Caco-2 (cell line): ENCODE measurements around the gene CHRM3. TPM values are rescaled to one million over a fixed set of nuclear protein-coding genes. Genes with fewer than 3 reads are reported as not detected.

Experiments
- BruUV-seq: library from RNA; stranded (reverse); fragments of 400-500 nt; replicated peaks from 2 replicates; lab custom pipeline; 2021; lab: Mats Ljungman, UMichigan
- CTCF ChIA-PET: fragments of 300-600 bp; sonication (Branson Sonifier 250); formaldehyde crosslinking; loops from one replicate; lab custom pipeline; 2022; ENCODE audit warnings: antibody characterized with exemption; lab: Charles Lee
- POLR2A ChIA-PET: fragments of 300-600 bp; sonication (Branson Sonifier 250); formaldehyde crosslinking; loops from one replicate; lab custom pipeline; 2022; ENCODE audit warnings: antibody characterized with exemption; lab: Charles Lee
- DNase-seq, 2 experiments: peaks; one replicate each; pipeline versions ENCODE4 v3.0.0 to v3.0.0-alpha.2; 2020 to 2022
- H3K27me3 ChIP-seq: replicated peaks from 2 replicates; pipeline ENCODE4 v1.6.0; 2011; ENCODE audit warnings: low read length; ENCODE audit not compliant: control insufficient read depth, insufficient read depth
- H3K36me3 ChIP-seq: 2 replicates; pipeline ENCODE4 v1.5.1; 2011; ENCODE audit warnings: low read length; ENCODE audit not compliant: control insufficient read depth, insufficient read depth
- H3K4me1 ChIP-seq: fragments of 250-450 bp; sonication (Bioruptor Pico); 2 replicates; pipeline ENCODE4 v1.5.1; 2020; ENCODE audit warnings: mild to moderate bottlenecking
- H3K4me3 ChIP-seq: 2 replicates; pipeline ENCODE4 v1.5.1; 2011; ENCODE audit warnings: low read depth, mild to moderate bottlenecking, control low read depth, low read length
- H3K9me3 ChIP-seq: fragments of 250-450 bp; sonication (Bioruptor Pico); 2 replicates; pipeline ENCODE4 v1.5.1; 2020; ENCODE audit warnings: mild to moderate bottlenecking, moderate library complexity
- H3K27ac Mint-ChIP-seq: one replicate; pipeline ENCODE4 v1.8.0; 2022; ENCODE audit warnings: mixed read lengths; ENCODE audit not compliant: unreplicated experiment
- H3K27me3 Mint-ChIP-seq: one replicate; pipeline ENCODE4 v1.8.0; 2022; ENCODE audit warnings: mixed read lengths; ENCODE audit not compliant: insufficient read depth, unreplicated experiment
- H3K36me3 Mint-ChIP-seq: one replicate; pipeline ENCODE4 v1.8.0; 2022; ENCODE audit warnings: mild to moderate bottlenecking, mixed read lengths; ENCODE audit not compliant: insufficient read depth, unreplicated experiment
- H3K4me1 Mint-ChIP-seq: one replicate; pipeline ENCODE4 v1.8.0; 2022; ENCODE audit warnings: low read depth, mixed read lengths; ENCODE audit not compliant: unreplicated experiment
- H3K4me3 Mint-ChIP-seq: one replicate; pipeline ENCODE4 v1.8.0; 2022; ENCODE audit warnings: mild to moderate bottlenecking, moderate library complexity, mixed read lengths; ENCODE audit not compliant: unreplicated experiment
- H3K9me3 Mint-ChIP-seq: one replicate; pipeline ENCODE4 v1.8.0; 2022; ENCODE audit warnings: mixed read lengths; ENCODE audit not compliant: unreplicated experiment
- CTCF ChIP-seq, 2 experiments: fragments of 200-600 bp in 1 of 2; IDR thresholded peaks; 1 replicate in 1 of 2; 2 replicates in 1 of 2; pipeline versions ENCODE4 v1.5.1 to v1.8.0; 2011 to 2022; ENCODE audit warnings: antibody characterized with exemption in 1 of 2, control low read depth in 1 of 2, inconsistent platforms in 1 of 2, low read depth in 1 of 2, low read length in 1 of 2, mild to moderate bottlenecking in 1 of 2, moderate library complexity in 1 of 2; ENCODE audit not compliant: insufficient read depth in 1 of 2, severe bottlenecking in 1 of 2, unreplicated experiment in 1 of 2
- intact Hi-C: fragments of 100-400 bp; cut with micrococcal nuclease; formaldehyde crosslinking; loops from one replicate; pipeline ENCODE4 v1.10.0; 2022; ENCODE audit not compliant: unreplicated experiment
- total RNA-seq: library from RNA; stranded (reverse); gene quantifications from 2 replicates; pipeline ENCODE4 v1.2.3, GENCODE V29; 2022

Gene CHRM3
- total RNA-seq, 1 experiment from 2014 or later: 8.6 TPM

GRCh38 chr1:239354231-239354630 is 32.1 kb upstream of the CHRM3 start:
- Mint-ChIP-seq H3K4me1 (peaks cover 17% of the 10 kb centered on the region), H3K36me3 (peaks cover 5% of the 10 kb centered on the region), H3K27ac (no peak overlapping the region), H3K27me3 (no peaks in the 10 kb centered on the region), H3K4me3 (no peak overlapping the region), H3K9me3 (no peaks in the 10 kb centered on the region)
- intact Hi-C loops: no loop called here
- H3K36me3 ChIP-seq: no peaks in the 10 kb centered on the region
- ChIA-PET POLR2A (interaction anchor here (0.5 kb wide), 1 partner anchor 209 kb away, joined by 6 read pairs; no protein-coding TSS in a partner anchor), CTCF (interaction anchor here (0.6 to 1.6 kb wide), 2 partner anchors 9 to 410 kb away, joined by 5 to 7 read pairs; no protein-coding TSS in a partner anchor)
- DNase-seq: no peak
- H3K4me3 ChIP-seq: no peak overlapping the region
- H3K4me1 ChIP-seq: 0 out of 2 replicates have a peak, but pooled peaks cover 6% of the 10 kb centered on the region
- no peaks in the 10 kb centered on the region for H3K9me3 ChIP-seq
- no peaks in the 10 kb centered on the region for H3K27me3 ChIP-seq
- BruUV-seq: no TSS peak
- TF ChIP-seq CTCF (IDR thresholded peaks at IDR 0.05; ENCODE audit: insufficient read depth in 1 of 2, low read depth in 1 of 2, low read length in 1 of 2, severe bottlenecking in 1 of 2, unreplicated experiment in 1 of 2): no peak

- Histone ChIP-seq H3K4me1 (peaks cover 16% of the 10 kb centered on the region), H3K36me3 (no peaks in the 10 kb centered on the region), H3K9me3 (no peaks in the 10 kb centered on the region), H3K4me3 (no peak overlapping the region), H3K27me3 (no peaks in the 10 kb centered on the region)
- no peaks in the 10 kb centered on the region for H3K27me3 Mint-ChIP-seq
- peaks cover 22% of the 10 kb centered on the region for H3K4me1 Mint-ChIP-seq
- DNase-seq: no peak
- CTCF ChIA-PET: no interaction called here
- POLR2A ChIA-PET: no interaction called here
- intact Hi-C loops: no loop called here
- no TSS peak for BruUV-seq
- H3K36me3 Mint-ChIP-seq: peaks cover 2% of the 10 kb centered on the region
- TF ChIP-seq CTCF (IDR thresholded peaks at IDR 0.05; ENCODE audit: insufficient read depth in 1 of 2, low read depth in 1 of 2, low read length in 1 of 2, severe bottlenecking in 1 of 2, unreplicated experiment in 1 of 2): no peak
- no peaks in the 10 kb centered on the region for H3K9me3 Mint-ChIP-seq
- H3K27ac Mint-ChIP-seq: no peak overlapping the region
- no peak overlapping the region for H3K4me3 Mint-ChIP-seq
These were observed 28.5 kb upstream of the CHRM3 start for GRCh38 chr1:239357867-239358266.

GRCh38 chr1:239361403-239361802 is 25.0 kb upstream of the CHRM3 start:
- peaks cover 14% of the 10 kb centered on the region for H3K9me3 Mint-ChIP-seq
- H3K27me3 ChIP-seq: no peaks in the 10 kb centered on the region
- no peak overlapping the region for H3K4me3 Mint-ChIP-seq
- POLR2A ChIA-PET: no interaction called here
- BruUV-seq: no TSS peak
- peaks cover 9% of the 10 kb centered on the region for H3K36me3 Mint-ChIP-seq
- intact Hi-C loops: no loop called here
- H3K9me3 ChIP-seq: no peaks in the 10 kb centered on the region
- no peak overlapping the region for H3K4me3 ChIP-seq
- H3K27ac Mint-ChIP-seq: no peak overlapping the region
- CTCF ChIA-PET: no interaction called here
- H3K27me3 Mint-ChIP-seq: no peaks in the 10 kb centered on the region
- no peaks in the 10 kb centered on the region for H3K36me3 ChIP-seq
- peaks cover 31% of the 10 kb centered on the region for H3K4me1 Mint-ChIP-seq
- no peak for DNase-seq
- H3K4me1 ChIP-seq: peaks cover 20% of the 10 kb centered on the region
- TF ChIP-seq CTCF (IDR thresholded peaks at IDR 0.05; ENCODE audit: insufficient read depth in 1 of 2, low read depth in 1 of 2, low read length in 1 of 2, severe bottlenecking in 1 of 2, unreplicated experiment in 1 of 2): no peak
